GM12872 (cell line): ENCODE results near the gene MAVS.

ENCODE experiments used
- TF ChIP-seq, protein P1 (sequence below): IDR thresholded peaks from 3 replicates; pipeline ENCODE4 v1.5.1; 2011; ENCODE audit warnings: low read depth, mild to moderate bottlenecking, low read length, moderate library complexity; ENCODE audit not compliant: insufficient read depth

MAVS gene

GRCh38 chr20:3904224-3904623, 57.6 kb downstream of the MAVS start:
- TF ChIP-seq, protein P1, sequence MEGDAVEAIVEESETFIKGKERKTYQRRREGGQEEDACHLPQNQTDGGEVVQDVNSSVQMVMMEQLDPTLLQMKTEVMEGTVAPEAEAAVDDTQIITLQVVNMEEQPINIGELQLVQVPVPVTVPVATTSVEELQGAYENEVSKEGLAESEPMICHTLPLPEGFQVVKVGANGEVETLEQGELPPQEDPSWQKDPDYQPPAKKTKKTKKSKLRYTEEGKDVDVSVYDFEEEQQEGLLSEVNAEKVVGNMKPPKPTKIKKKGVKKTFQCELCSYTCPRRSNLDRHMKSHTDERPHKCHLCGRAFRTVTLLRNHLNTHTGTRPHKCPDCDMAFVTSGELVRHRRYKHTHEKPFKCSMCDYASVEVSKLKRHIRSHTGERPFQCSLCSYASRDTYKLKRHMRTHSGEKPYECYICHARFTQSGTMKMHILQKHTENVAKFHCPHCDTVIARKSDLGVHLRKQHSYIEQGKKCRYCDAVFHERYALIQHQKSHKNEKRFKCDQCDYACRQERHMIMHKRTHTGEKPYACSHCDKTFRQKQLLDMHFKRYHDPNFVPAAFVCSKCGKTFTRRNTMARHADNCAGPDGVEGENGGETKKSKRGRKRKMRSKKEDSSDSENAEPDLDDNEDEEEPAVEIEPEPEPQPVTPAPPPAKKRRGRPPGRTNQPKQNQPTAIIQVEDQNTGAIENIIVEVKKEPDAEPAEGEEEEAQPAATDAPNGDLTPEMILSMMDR: no peak

GRCh38 chr20:3904857-3905256, 58.2 kb downstream of the MAVS start:
- TF ChIP-seq, protein P1: no peak

DNA sequence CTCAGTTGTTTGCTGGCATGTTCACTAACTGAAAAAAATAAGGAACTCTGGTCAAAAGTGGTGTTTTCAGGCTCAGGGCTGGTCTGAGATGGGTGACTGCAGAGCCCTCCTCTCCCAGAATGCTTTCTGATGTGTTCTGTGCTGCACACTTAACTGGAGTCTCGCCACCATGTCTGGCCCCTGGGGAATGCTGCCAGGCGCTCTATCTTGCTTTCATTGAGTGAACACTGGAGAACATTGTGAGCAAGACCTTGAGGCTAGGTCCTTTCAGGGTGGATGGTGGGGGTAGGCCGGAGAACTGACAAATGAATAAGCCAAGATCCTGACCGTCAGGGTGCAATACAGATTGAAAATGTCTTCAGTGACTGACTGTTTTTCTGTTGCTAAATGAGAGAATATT, 62.0 kb downstream of the MAVS start:
- TF ChIP-seq, protein P1: no peak

GRCh38 chr20:3909952-3910366, 63.3 kb downstream of the MAVS start:
- TF ChIP-seq, protein P1: no peak

GRCh38 chr20:3910853-3911252, 64.2 kb downstream of the MAVS start:
- TF ChIP-seq, protein P1: no peak

DNA sequence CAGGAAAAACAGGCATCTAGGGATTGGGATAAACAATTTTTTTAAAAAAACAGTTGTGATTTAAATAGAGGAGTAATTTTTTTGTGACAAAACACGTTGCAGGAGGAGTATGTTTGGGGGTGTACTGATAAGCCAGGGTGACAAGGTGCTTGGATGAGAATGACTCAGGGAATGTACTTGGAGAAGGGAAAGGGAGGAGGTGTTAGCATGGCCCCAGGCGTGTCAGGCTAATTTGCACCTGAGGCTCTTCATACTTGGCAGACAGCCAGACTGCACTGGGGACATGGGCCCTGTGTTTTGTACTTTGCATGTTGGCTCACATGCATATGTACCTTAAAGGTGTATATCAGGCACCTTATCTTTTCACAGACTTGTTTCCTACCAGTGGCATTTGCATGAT, 65.3 kb downstream of the MAVS start:
- TF ChIP-seq, protein P1: no peak

- TF ChIP-seq, protein P1: no peak
These were observed 67.8 kb downstream of the MAVS start for GRCh38 chr20:3914446-3914845.

- TF ChIP-seq, protein P1: no peak
These were observed 69.1 kb downstream of the MAVS start for GRCh38 chr20:3915691-3916090.
